ENCODE data around the gene DNPEP.
"Not testable (repeated sequence)": the region's sequence is repeated elsewhere in the genome, so short reads cannot be mapped to it uniquely, and the experiment has no call there.

The DNPEP gene

GRCh38 chr2:219398721-219399363 lies 11.1 kb upstream of the DNPEP start:
- peak; percentile 65 for DNase-seq

- DNase-seq, result no peak
Measured at GRCh38 chr2:219396863-219397457, 9.2 kb upstream of the DNPEP start.

- no peak for DNase-seq
Measured at GRCh38 chr2:219395609-219396008, 7.9 kb upstream of the DNPEP start.

GRCh38 chr2:219395056-219395455 lies 7.3 kb upstream of the DNPEP start:
- DNase-seq, result not testable (repeated sequence)

- no peak for DNase-seq
Measured at GRCh38 chr2:219392754-219393153, 5.0 kb upstream of the DNPEP start.

GRCh38 chr2:219388907-219389156 lies 1.1 kb upstream of the DNPEP start:
- no peak for DNase-seq

- DNase-seq, result peak; percentile 96
Measured at GRCh38 chr2:219388121-219388906, 602 bp upstream of the DNPEP start.

- no peak for DNase-seq
Measured at GRCh38 chr2:219386532-219387280, 1.0 kb downstream of the DNPEP start.

GRCh38 chr2:219385958-219386520 lies 1.7 kb downstream of the DNPEP start:
- no peak for DNase-seq

GRCh38 chr2:219384859-219385258 lies 2.9 kb downstream of the DNPEP start:
- DNase-seq, result peak; percentile 40

GRCh38 chr2:219384083-219384713 lies 3.5 kb downstream of the DNPEP start:
- no peak for DNase-seq

GRCh38 chr2:219381448-219381847 lies 6.3 kb downstream of the DNPEP start:
- no peak for DNase-seq

- no peak for DNase-seq
Measured at GRCh38 chr2:219380926-219381325, 6.8 kb downstream of the DNPEP start.

GRCh38 chr2:219378163-219378851 lies 9.4 kb downstream of the DNPEP start:
- no peak for DNase-seq

GRCh38 chr2:219369447-219369861 lies 18.3 kb downstream of the DNPEP start:
- DNase-seq, result peak; percentile 31

GRCh38 chr2:219368690-219369191 lies 19.0 kb downstream of the DNPEP start:
- no peak for DNase-seq

- peak; percentile 95 for DNase-seq
Measured at GRCh38 chr2:219362524-219363164, 25.1 kb downstream of the DNPEP start.

- DNase-seq, result no peak
Measured at GRCh38 chr2:219362072-219362471, 25.6 kb downstream of the DNPEP start.

- DNase-seq, result no peak
Measured at GRCh38 chr2:219358170-219359075, 29.3 kb downstream of the DNPEP start.

GRCh38 chr2:219356834-219357233 lies 30.9 kb downstream of the DNPEP start:
- DNase-seq, result no peak

Data from HCEC 1CT (cell line).